SU-DHL-6 (cell line): ENCODE data around the gene MED12L.

Source experiments
- EZH2phosphoT487 ChIP-seq: fragments of 200-600 bp; sonication (generic), shearing (Covaris generic); conservative IDR thresholded peaks from 2 replicates; pipeline ENCODE4 v1.6.1; 2018; ENCODE audit warnings: mild to moderate bottlenecking, antibody characterized with exemption, low read length, moderate library complexity, mixed read lengths
- TF ChIP-seq, protein P1 (sequence below): fragments of 200-600 bp; sonication (generic); IDR thresholded peaks from one replicate; pipeline ENCODE4 v1.5.1; 2017; ENCODE audit warnings: antibody characterized with exemption, mild to moderate bottlenecking, low read length, moderate library complexity; ENCODE audit not compliant: insufficient read depth, poor library complexity, severe bottlenecking

DNA sequence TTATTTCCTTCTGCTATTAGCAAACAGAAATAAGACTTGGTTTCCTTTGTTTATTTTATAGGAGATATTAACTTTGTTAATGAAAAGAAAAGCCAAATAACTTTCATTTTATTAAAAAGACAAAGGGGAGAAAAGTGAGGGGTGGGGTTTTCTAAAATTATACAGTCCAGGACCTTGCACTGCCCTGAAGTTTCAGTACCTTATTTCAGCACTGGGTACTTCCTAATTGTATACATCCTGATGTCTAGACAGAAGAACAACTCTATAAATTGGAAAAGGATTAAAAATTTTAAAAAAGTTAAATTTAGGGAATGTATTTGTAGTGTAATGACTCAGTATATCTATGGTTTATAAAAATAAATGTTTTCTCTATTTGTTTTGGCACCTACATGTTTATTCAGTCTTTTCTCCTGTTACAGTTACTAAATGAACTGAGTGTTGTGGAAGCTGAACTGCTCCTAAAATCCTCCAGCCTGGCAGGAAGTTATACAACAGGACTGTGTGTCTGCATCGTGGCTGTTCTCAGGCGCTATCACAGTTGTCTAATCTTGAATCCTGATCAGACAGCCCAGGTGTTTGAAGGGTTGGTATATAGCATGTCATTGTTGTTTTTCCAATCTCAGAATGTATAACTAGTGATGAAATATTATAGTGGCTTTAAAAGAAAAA is 271.5 kb downstream of the MED12L start:
- TF ChIP-seq, protein P1, sequence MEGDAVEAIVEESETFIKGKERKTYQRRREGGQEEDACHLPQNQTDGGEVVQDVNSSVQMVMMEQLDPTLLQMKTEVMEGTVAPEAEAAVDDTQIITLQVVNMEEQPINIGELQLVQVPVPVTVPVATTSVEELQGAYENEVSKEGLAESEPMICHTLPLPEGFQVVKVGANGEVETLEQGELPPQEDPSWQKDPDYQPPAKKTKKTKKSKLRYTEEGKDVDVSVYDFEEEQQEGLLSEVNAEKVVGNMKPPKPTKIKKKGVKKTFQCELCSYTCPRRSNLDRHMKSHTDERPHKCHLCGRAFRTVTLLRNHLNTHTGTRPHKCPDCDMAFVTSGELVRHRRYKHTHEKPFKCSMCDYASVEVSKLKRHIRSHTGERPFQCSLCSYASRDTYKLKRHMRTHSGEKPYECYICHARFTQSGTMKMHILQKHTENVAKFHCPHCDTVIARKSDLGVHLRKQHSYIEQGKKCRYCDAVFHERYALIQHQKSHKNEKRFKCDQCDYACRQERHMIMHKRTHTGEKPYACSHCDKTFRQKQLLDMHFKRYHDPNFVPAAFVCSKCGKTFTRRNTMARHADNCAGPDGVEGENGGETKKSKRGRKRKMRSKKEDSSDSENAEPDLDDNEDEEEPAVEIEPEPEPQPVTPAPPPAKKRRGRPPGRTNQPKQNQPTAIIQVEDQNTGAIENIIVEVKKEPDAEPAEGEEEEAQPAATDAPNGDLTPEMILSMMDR, result no peak
- no peak for TF ChIP-seq EZH2phosphoT487
